CD4-positive, CD25-positive, alpha-beta regulatory T cell (primary cell): ENCODE results near the gene PLEKHG4B. TPM values are rescaled to one million over a fixed set of nuclear protein-coding genes. Genes with fewer than 3 reads are reported as not detected.

Experiments used
- ATAC-seq, 2 donors: fragments of 150-1000 bp; cut with Tn5 transposase; one replicate each; pipeline ENCODE4 v1.10.0; 2021; ENCODE audit warnings: low read depth in 2 of 2, moderate number of reproducible peaks in 2 of 2, moderate library complexity in 1 of 2
- DNase-seq, 3 donors: peaks; one replicate each; pipeline versions ENCODE4 v3.0.0 to v3.0.0-alpha.2; 2012 to 2022; ENCODE audit warnings: mixed read lengths in 1 of 3
- H3K27ac ChIP-seq: one replicate; pipeline ENCODE4 v1.7.0; 2013; ENCODE audit warnings: mild to moderate bottlenecking, low read length; ENCODE audit not compliant: insufficient read depth, poor library complexity, severe bottlenecking
- H3K27me3 ChIP-seq: one replicate; pipeline ENCODE4 v1.7.0; 2013; ENCODE audit warnings: low read length; ENCODE audit not compliant: control insufficient read depth, insufficient read depth
- H3K36me3 ChIP-seq: one replicate; pipeline ENCODE4 v1.7.0; 2013; ENCODE audit warnings: mild to moderate bottlenecking, low read length, moderate library complexity; ENCODE audit not compliant: control insufficient read depth, insufficient read depth
- H3K4me1 ChIP-seq: 2 replicates; pipeline ENCODE4 v1.7.0; 2013; ENCODE audit warnings: mild to moderate bottlenecking, low read length; ENCODE audit not compliant: insufficient read depth, control insufficient read depth, poor library complexity, severe bottlenecking
- H3K4me3 ChIP-seq: one replicate; pipeline ENCODE4 v1.7.0; 2013; ENCODE audit warnings: low read depth, mild to moderate bottlenecking, low read length, moderate library complexity
- H3K9me3 ChIP-seq, 2 experiments: 1 replicate in 1 of 2; 2 replicates in 1 of 2; pipeline ENCODE4 v1.7.0; 2013; ENCODE audit warnings: low read length in 2 of 2, mild to moderate bottlenecking in 1 of 2, moderate library complexity in 1 of 2; ENCODE audit not compliant: control insufficient read depth in 2 of 2
- H3K27ac Mint-ChIP-seq, 3 donors: one replicate each; pipeline ENCODE4 v1.8.0; 2020 to 2022; ENCODE audit warnings: mild to moderate bottlenecking in 3 of 3, mixed read lengths in 3 of 3, moderate library complexity in 2 of 3
- H3K27me3 Mint-ChIP-seq: one replicate; pipeline ENCODE4 v1.8.0; 2022; ENCODE audit warnings: mild to moderate bottlenecking, mixed read lengths
- H3K36me3 Mint-ChIP-seq: one replicate; pipeline ENCODE4 v1.8.0; 2020; ENCODE audit warnings: mixed read lengths
- H3K4me1 Mint-ChIP-seq, 4 donors: one replicate each; pipeline ENCODE4 v1.8.0; 2020 to 2022; ENCODE audit warnings: mixed read lengths in 4 of 4, mild to moderate bottlenecking in 1 of 4
- H3K4me3 Mint-ChIP-seq, 4 donors: one replicate each; pipeline ENCODE4 v1.8.0; 2020 to 2022; ENCODE audit warnings: mild to moderate bottlenecking in 4 of 4, mixed read lengths in 4 of 4, moderate library complexity in 3 of 4
- H3K9me3 Mint-ChIP-seq, 7 donors: one replicate each; pipeline ENCODE4 v1.8.0; 2020 to 2022; ENCODE audit warnings: mixed read lengths in 7 of 7, mild to moderate bottlenecking in 3 of 7, moderate library complexity in 2 of 7
- polyA plus RNA-seq, 4 donors: library from polyadenylated mRNA; unstranded; fragments of 300-500 nt; fragmentation: Illumina TruSeq; gene quantifications; one replicate each; pipeline ENCODE4 v1.2.3, GENCODE V29; 2021
- total RNA-seq: library from RNA; stranded (reverse); gene quantifications from one replicate; pipeline ENCODE4 v1.2.3, GENCODE V29; 2022

The PLEKHG4B gene
- total and polyA plus RNA-seq, 5 donors from 2014 or later = not detected

DNA sequence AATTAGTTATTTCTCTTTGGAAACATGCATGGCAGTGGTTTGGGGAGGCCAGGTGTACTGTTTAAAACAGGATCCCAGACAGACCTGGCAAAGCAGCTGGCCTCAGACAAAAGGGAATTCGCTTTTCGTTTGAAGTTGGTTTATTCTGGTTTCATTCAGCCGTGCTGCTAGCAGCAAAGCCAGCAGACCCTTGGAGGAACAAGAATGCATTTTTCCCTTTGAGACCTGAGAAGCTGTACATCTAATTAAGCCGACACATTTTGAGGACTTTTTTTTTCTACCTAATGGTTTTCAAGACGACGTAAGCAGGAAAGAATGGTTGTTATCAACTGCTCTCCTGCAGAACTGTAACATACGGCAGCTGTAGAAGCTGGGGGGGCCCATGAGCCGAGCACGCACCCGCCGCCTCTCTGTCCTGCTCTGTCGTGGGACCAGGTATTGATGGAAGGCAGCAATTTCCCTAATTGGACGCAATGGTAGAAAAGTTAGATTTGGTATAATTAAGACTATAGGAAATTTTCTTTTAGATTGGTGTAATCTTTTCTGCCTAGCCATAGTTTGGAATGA, 13.6 kb downstream of the PLEKHG4B start:
- no peaks in the 10 kb centered on the region for H3K36me3 Mint-ChIP-seq
- Histone ChIP-seq H3K27ac (no peak overlapping the region), H3K4me1 (no peaks in the 10 kb centered on the region), H3K36me3 (no peaks in the 10 kb centered on the region), H3K4me3 (no peak overlapping the region), H3K9me3 (no peaks in the 10 kb centered on the region), H3K27me3 (peaks cover 3% of the 10 kb centered on the region)
- ATAC-seq (no peak), DNase-seq (no peak)
- peaks cover 11% of the 10 kb centered on the region for H3K27me3 Mint-ChIP-seq
- no peaks in the 10 kb centered on the region for H3K4me1 Mint-ChIP-seq
- H3K27ac Mint-ChIP-seq = no peak overlapping the region
- H3K9me3 Mint-ChIP-seq = peaks cover 0 to 3% (median 0%) of the 10 kb centered on the region in 7 donors
- H3K4me3 Mint-ChIP-seq = no peak overlapping the region

DNA sequence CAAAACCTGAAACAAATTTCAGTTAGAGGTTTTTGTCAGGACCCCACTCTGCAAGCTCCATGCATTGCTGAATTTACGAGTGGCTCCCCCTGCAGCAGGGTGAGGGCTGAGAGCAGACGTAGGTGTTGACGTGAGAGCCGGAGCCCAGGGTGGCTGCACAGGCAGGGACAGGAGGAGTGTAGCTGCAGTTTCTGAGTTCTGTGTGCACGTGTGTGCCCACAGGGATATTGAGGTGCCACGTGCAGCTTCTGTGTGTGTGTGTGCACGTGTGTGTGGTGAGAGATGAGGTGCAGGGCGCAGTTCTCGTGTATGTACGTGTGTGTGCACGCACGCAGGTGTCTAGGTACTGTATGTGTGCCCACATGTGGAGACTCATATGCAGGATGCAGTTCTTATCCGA, 14.6 kb downstream of the PLEKHG4B start:
- Mint-ChIP-seq H3K4me3 (no peak overlapping the region), H3K27me3 (peaks cover 11% of the 10 kb centered on the region), H3K9me3 (peaks cover 0 to 3% (median 0%) of the 10 kb centered on the region in 7 donors), H3K36me3 (no peaks in the 10 kb centered on the region), H3K4me1 (no peaks in the 10 kb centered on the region), H3K27ac (no peak overlapping the region)
- Histone ChIP-seq H3K9me3 (no peaks in the 10 kb centered on the region), H3K4me1 (no peaks in the 10 kb centered on the region), H3K36me3 (no peaks in the 10 kb centered on the region), H3K4me3 (no peak overlapping the region), H3K27ac (no peak overlapping the region), H3K27me3 (peaks cover 3% of the 10 kb centered on the region)
- no peak for ATAC-seq
- DNase-seq = no peak

DNA sequence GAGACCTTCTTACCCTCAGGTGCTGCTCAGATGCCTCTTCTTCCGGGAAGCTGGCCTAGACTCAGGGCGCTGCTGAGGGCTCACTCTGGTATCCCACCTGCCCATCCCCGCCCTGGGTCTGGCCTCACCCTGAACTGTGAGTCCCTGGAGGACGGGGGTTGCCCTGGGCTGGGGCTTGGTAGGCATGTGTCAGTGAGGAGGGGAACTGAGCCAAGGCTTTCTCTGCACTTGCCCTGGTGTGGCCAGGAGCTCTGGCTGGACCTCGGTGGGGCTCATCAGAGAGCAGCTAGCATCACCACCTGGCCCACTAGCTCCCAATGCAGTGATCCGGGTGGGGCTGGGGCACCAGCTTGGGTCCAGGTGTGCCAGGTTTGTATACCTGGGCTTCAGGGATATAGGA, 15.6 kb downstream of the PLEKHG4B start:
- Mint-ChIP-seq H3K4me1 (no peaks in the 10 kb centered on the region), H3K27ac (no peak overlapping the region), H3K4me3 (no peak overlapping the region), H3K27me3 (peaks cover 9% of the 10 kb centered on the region), H3K36me3 (no peaks in the 10 kb centered on the region), H3K9me3 (peaks cover 0 to 3% (median 0%) of the 10 kb centered on the region in 7 donors)
- no peaks in the 10 kb centered on the region for H3K4me1 ChIP-seq
- peaks cover 3% of the 10 kb centered on the region for H3K27me3 ChIP-seq
- DNase-seq (no peak), ATAC-seq (no peak)
- H3K27ac ChIP-seq = no peak overlapping the region
- no peaks in the 10 kb centered on the region for H3K9me3 ChIP-seq
- no peak overlapping the region for H3K4me3 ChIP-seq
- H3K36me3 ChIP-seq = no peaks in the 10 kb centered on the region

DNA sequence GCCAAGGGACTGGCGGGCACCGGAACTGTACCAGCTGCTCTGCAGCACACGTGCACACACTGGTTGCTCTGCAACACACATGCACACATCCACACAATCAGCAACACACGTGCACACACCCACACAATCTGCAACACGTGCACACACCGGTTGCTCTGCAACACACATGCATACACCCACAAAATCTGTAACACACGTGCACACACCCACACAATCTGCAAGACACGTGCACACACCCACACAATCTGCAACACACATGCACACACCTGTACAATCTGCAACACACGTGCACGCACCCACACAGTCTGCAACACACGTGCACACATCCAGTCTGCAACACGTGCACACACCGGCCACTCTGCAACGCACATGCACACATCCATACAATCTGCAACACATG, 17.9 kb downstream of the PLEKHG4B start:
- Histone ChIP-seq H3K4me3 (no peak overlapping the region), H3K27me3 (peaks cover 2% of the 10 kb centered on the region), H3K4me1 (no peaks in the 10 kb centered on the region), H3K36me3 (no peaks in the 10 kb centered on the region), H3K9me3 (no peaks in the 10 kb centered on the region), H3K27ac (no peak overlapping the region)
- Mint-ChIP-seq H3K27me3 (no peaks in the 10 kb centered on the region), H3K36me3 (no peaks in the 10 kb centered on the region), H3K27ac (no peak overlapping the region), H3K9me3 (peaks cover 0 to 3% (median 0%) of the 10 kb centered on the region in 7 donors), H3K4me1 (no peaks in the 10 kb centered on the region), H3K4me3 (no peak overlapping the region)
- ATAC-seq (no peak), DNase-seq (no peak)

DNA sequence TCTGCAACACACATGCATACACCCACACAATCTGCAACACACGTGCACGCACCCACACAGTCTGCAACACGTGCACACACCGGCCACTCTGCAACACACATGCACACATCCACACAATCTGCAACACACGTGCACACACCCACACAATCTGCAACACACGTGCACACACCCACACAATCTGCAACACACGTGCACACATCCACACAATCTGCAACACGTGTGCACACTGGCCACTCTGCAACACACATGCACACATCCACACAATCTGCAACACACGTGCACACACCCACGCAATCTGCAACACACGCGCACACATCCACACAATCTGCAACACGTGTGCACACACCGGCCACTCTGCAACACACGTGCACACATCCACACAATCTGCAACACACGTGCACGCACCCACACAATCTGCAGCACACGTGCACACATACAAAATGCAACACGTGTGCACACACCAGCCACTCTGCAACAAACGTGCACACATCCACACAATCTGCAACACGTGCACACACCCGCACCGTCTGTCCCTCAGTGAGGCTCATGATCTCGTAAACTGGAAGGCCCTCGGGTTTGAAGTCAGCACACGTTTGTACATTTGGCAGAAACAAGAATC, 18.4 kb downstream of the PLEKHG4B start:
- Histone ChIP-seq H3K27ac (no peak overlapping the region), H3K4me3 (no peak overlapping the region), H3K27me3 (no peaks in the 10 kb centered on the region), H3K36me3 (no peaks in the 10 kb centered on the region), H3K4me1 (no peaks in the 10 kb centered on the region), H3K9me3 (no peaks in the 10 kb centered on the region)
- ATAC-seq = no peak
- Mint-ChIP-seq H3K4me3 (no peak overlapping the region), H3K27me3 (no peaks in the 10 kb centered on the region), H3K4me1 (no peaks in the 10 kb centered on the region), H3K9me3 (peaks cover 0 to 3% (median 0%) of the 10 kb centered on the region in 7 donors), H3K27ac (no peak overlapping the region), H3K36me3 (no peaks in the 10 kb centered on the region)
- DNase-seq = no peak

DNA sequence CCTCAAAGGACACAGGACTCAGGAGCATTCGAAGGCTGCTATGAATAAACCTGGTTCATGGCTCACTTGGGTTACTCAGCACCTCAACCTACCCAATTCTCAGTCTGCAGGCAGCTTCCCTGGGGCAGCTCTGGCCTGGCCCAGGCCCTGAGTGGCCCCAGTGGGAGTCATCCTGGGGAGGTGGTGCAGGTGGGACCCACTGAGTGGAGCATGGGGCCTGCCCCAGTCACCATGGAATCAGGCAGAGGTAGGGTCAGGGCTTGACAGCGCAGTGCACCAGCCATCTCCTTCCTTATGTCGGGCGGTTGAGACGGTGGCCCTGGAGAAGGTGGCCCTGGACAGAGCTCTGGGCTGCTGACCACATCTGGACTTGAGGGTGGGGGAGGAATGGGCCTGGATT, 19.2 kb downstream of the PLEKHG4B start:
- H3K4me3 Mint-ChIP-seq = no peak overlapping the region
- DNase-seq (no peak), ATAC-seq (no peak)
- no peaks in the 10 kb centered on the region for H3K27me3 Mint-ChIP-seq
- H3K36me3 Mint-ChIP-seq = no peaks in the 10 kb centered on the region
- H3K36me3 ChIP-seq = no peaks in the 10 kb centered on the region
- H3K4me1 Mint-ChIP-seq = no peaks in the 10 kb centered on the region
- no peak overlapping the region for H3K27ac Mint-ChIP-seq
- no peak overlapping the region for H3K4me3 ChIP-seq
- peaks cover 0 to 3% (median 0%) of the 10 kb centered on the region in 7 donors for H3K9me3 Mint-ChIP-seq
- no peak overlapping the region for H3K27ac ChIP-seq
- no peaks in the 10 kb centered on the region for H3K27me3 ChIP-seq
- no peaks in the 10 kb centered on the region for H3K9me3 ChIP-seq
- no peaks in the 10 kb centered on the region for H3K4me1 ChIP-seq

DNA sequence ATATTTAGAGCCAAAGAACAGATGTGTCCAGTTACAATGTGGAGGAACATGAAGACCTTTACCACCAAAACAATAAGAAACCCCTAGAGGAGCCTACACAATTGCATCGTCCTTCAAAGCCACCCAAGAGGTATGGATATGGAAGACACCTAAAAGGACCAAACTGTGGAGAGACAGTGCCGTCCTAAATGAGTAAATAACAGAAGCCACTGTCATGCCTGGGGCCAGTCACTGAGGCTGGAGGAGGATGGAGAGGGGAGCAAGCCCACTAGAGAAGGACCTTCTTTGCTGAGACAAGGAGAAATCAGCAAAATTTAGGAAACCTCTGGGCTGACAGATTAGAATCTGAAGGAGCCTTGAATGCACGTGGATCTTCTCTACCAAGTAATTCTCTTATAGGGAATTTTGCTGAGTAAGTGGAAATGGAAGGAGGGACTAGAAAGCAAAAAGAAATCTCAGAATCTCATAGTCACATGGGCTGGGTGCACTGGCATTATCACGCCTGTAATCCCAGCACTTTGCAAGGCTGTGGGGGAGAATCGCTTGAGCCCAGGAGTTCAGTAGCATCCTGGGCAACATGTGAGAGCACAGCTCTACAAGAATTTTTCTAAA, 27.6 kb downstream of the PLEKHG4B start:
- no peak overlapping the region for H3K27ac ChIP-seq
- no peak overlapping the region for H3K27ac Mint-ChIP-seq
- no peaks in the 10 kb centered on the region for H3K36me3 Mint-ChIP-seq
- no peak for DNase-seq
- peaks cover 4 to 6% of the 10 kb centered on the region in 2 experiments for H3K9me3 ChIP-seq
- H3K4me3 ChIP-seq = no peak overlapping the region
- no peaks in the 10 kb centered on the region for H3K4me1 ChIP-seq
- peaks cover 6% of the 10 kb centered on the region for H3K27me3 ChIP-seq
- no peaks in the 10 kb centered on the region for H3K4me1 Mint-ChIP-seq
- H3K27me3 Mint-ChIP-seq = peaks cover 26% of the 10 kb centered on the region
- no peak overlapping the region for H3K4me3 Mint-ChIP-seq
- ATAC-seq = no peak
- H3K9me3 Mint-ChIP-seq = peaks cover 2 to 9% (median 5%) of the 10 kb centered on the region in 7 donors
- H3K36me3 ChIP-seq = no peaks in the 10 kb centered on the region

DNA sequence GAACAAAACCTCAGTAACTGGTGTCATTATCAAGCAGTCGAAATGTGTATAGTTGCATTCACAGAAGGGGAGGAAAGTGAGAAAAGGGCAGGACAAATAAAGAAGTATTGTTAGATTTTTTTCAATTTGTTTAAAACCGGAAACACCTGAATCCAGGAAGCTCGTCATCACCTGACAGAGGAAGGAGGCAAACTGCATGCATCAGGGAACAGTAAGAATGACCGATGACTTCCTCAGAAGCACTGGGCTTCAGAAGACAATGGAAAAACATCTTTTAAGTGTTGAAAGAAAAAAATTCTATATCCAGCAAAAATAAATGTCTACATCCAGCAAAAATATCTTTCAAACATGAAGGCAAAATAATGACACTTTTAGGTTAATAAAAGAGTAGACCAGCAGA, 29.5 kb downstream of the PLEKHG4B start:
- Histone ChIP-seq H3K4me1 (no peaks in the 10 kb centered on the region), H3K36me3 (no peaks in the 10 kb centered on the region), H3K9me3 (peaks cover 13 to 16% of the 10 kb centered on the region in 2 experiments), H3K27me3 (peaks cover 6% of the 10 kb centered on the region), H3K27ac (no peak overlapping the region), H3K4me3 (no peak overlapping the region)
- no peaks in the 10 kb centered on the region for H3K36me3 Mint-ChIP-seq
- no peak for ATAC-seq
- H3K27ac Mint-ChIP-seq = no peak overlapping the region
- no peak overlapping the region for H3K4me3 Mint-ChIP-seq
- peaks cover 4 to 13% (median 9%) of the 10 kb centered on the region in 7 donors for H3K9me3 Mint-ChIP-seq
- H3K27me3 Mint-ChIP-seq = peaks cover 31% of the 10 kb centered on the region
- H3K4me1 Mint-ChIP-seq = no peaks in the 10 kb centered on the region
- DNase-seq = no peak
